ENCODE measurements around the gene EIPR1. TPM values are rescaled to one million over a fixed set of nuclear protein-coding genes. Genes with fewer than 3 reads are reported as not detected.

The EIPR1 gene
- polyA plus RNA-seq, 1 donor (not counting 4 experiments of a cell fraction or from before 2014, with no cell fraction given), result 44.3 TPM

GRCh38 chr2:3256157-3256556, 121.5 kb downstream of the EIPR1 start:
- no peaks in the 10 kb centered on the region for H3K27me3 ChIP-seq (ENCODE audit: control insufficient read depth, extremely low read depth, insufficient read depth, low read length)
- no peaks in the 10 kb centered on the region for H3K4me1 ChIP-seq (ENCODE audit: control insufficient read depth, extremely low read depth, insufficient read depth, low read length)
- FAIRE-seq (no peak), DNase-seq (ENCODE audit: low read depth, low spot score) (no peak)
- H3K4me2 ChIP-seq (ENCODE audit: control insufficient read depth, extremely low read depth, insufficient read depth, low read depth, low read length), result no peak overlapping the region
- TF ChIP-seq EZH2 (IDR thresholded peaks at IDR 0.05; ENCODE audit: low read length), result no peak
- TF ChIP-seq CTCF (optimal IDR thresholded peaks at IDR 0.05 in 1 of 3, IDR thresholded peaks at IDR 0.05 in 1 of 3, conservative IDR thresholded peaks at IDR 0.05 in 1 of 3; ENCODE audit: extremely low read depth in 1 of 3, insufficient read depth in 2 of 3, low read length in 3 of 3), result no peak
- no peak overlapping the region for H3K9ac ChIP-seq (ENCODE audit: control insufficient read depth, extremely low read depth, insufficient read depth, low read length)
- H3K9me3 ChIP-seq (ENCODE audit: control insufficient read depth, low read depth, low read length), result no peaks in the 10 kb centered on the region
- H3K79me2 ChIP-seq (ENCODE audit: control insufficient read depth, insufficient read depth, low read length), result no peaks in the 10 kb centered on the region
- H3K9me1 ChIP-seq (ENCODE audit: control insufficient read depth, extremely low read depth, insufficient read depth, low read length), result no peaks in the 10 kb centered on the region
- H3K27ac ChIP-seq (ENCODE audit: control insufficient read depth, insufficient read depth, low read length), result no peak overlapping the region
- dilution Hi-C loops (cut with MboI; ENCODE audit: extremely low pct_ligation_motif_present, low sequenced_read_pairs), result no loop called here
- peaks cover 4 to 6% of the 10 kb centered on the region in 2 experiments for H3K36me3 ChIP-seq (ENCODE audit: control insufficient read depth in 2 of 2, extremely low read depth in 1 of 2, insufficient read depth in 2 of 2, low read length in 2 of 2)
- H2AFZ ChIP-seq (ENCODE audit: control insufficient read depth, low read length), result no peak overlapping the region
- H4K20me1 ChIP-seq (ENCODE audit: control insufficient read depth, extremely low read depth, insufficient read depth, low read length), result no peaks in the 10 kb centered on the region
- H3K4me3 ChIP-seq (ENCODE audit: control insufficient read depth in 2 of 3, extremely low read depth in 1 of 3, insufficient read depth in 2 of 3, low read depth in 1 of 3, low read length in 3 of 3), result no peak overlapping the region

- dilution Hi-C loops (cut with MboI; ENCODE audit: extremely low pct_ligation_motif_present, low sequenced_read_pairs), result no loop called here
Observed at GRCh38 chr2:3254442-3254941, 123.1 kb downstream of the EIPR1 start.

More at GRCh38 chr2:3254442-3254941, 123.1 kb downstream of the EIPR1 start:
- FAIRE-seq, result no peak
- no peak overlapping the region for H3K4me2 ChIP-seq (ENCODE audit: control insufficient read depth, extremely low read depth, insufficient read depth, low read depth, low read length)
- H3K36me3 ChIP-seq (ENCODE audit: control insufficient read depth in 2 of 2, extremely low read depth in 1 of 2, insufficient read depth in 2 of 2, low read length in 2 of 2), result peaks cover 4 to 5% of the 10 kb centered on the region in 2 experiments
- H3K4me1 ChIP-seq (ENCODE audit: control insufficient read depth, extremely low read depth, insufficient read depth, low read length), result no peaks in the 10 kb centered on the region
- H4K20me1 ChIP-seq (ENCODE audit: control insufficient read depth, extremely low read depth, insufficient read depth, low read length), result no peaks in the 10 kb centered on the region
- H3K9me3 ChIP-seq (ENCODE audit: control insufficient read depth, low read depth, low read length), result no peaks in the 10 kb centered on the region
- H3K27ac ChIP-seq (ENCODE audit: control insufficient read depth, insufficient read depth, low read length), result no peak overlapping the region
- no peak overlapping the region for H2AFZ ChIP-seq (ENCODE audit: control insufficient read depth, low read length)
- no peak overlapping the region for H3K9ac ChIP-seq (ENCODE audit: control insufficient read depth, extremely low read depth, insufficient read depth, low read length)
- no peak for TF ChIP-seq EZH2 (IDR thresholded peaks at IDR 0.05; ENCODE audit: low read length)
- no peak for TF ChIP-seq CTCF (optimal IDR thresholded peaks at IDR 0.05 in 1 of 3, IDR thresholded peaks at IDR 0.05 in 1 of 3, conservative IDR thresholded peaks at IDR 0.05 in 1 of 3; ENCODE audit: extremely low read depth in 1 of 3, insufficient read depth in 2 of 3, low read length in 3 of 3)
- H3K9me1 ChIP-seq (ENCODE audit: control insufficient read depth, extremely low read depth, insufficient read depth, low read length), result no peaks in the 10 kb centered on the region
- H3K27me3 ChIP-seq (ENCODE audit: control insufficient read depth, extremely low read depth, insufficient read depth, low read length), result no peaks in the 10 kb centered on the region
- H3K79me2 ChIP-seq (ENCODE audit: control insufficient read depth, insufficient read depth, low read length), result no peaks in the 10 kb centered on the region
- H3K4me3 ChIP-seq (ENCODE audit: control insufficient read depth in 2 of 3, extremely low read depth in 1 of 3, insufficient read depth in 2 of 3, low read depth in 1 of 3, low read length in 3 of 3), result no peak overlapping the region
- no peak for DNase-seq (ENCODE audit: low read depth, low spot score)
